ENCODE data around the gene GRIK4.
"Not testable (repeated sequence)": the region's sequence is repeated elsewhere in the genome, so short reads cannot be mapped to it uniquely, and the experiment has no call there.

The GRIK4 gene

GRCh38 chr11:120577624-120578363, 66.2 kb downstream of the GRIK4 start:
- Histone ChIP-seq H3K4me1 (ENCODE audit: control insufficient read depth, insufficient read depth, low read length) (peaks cover 21% of the 10 kb centered on the region; the same call in 1 of the 2 replicates), H3K4me3 (ENCODE audit: low read depth, low read length) (no peak overlapping the region), H3K36me3 (ENCODE audit: control insufficient read depth, insufficient read depth, low read length) (no peaks in the 10 kb centered on the region), H3K9ac (ENCODE audit: low read length) (no peak overlapping the region), H3K27ac (ENCODE audit: low read depth, low read length) (no peak overlapping the region), H3K27me3 (ENCODE audit: control insufficient read depth, insufficient read depth, low read length) (no peaks in the 10 kb centered on the region; the same call in 1 of the 2 replicates), H3K9me3 (ENCODE audit: control insufficient read depth, insufficient read depth, low read depth, low read length) (peaks cover 6% of the 10 kb centered on the region; the same call in 1 of the 2 replicates)

DNA sequence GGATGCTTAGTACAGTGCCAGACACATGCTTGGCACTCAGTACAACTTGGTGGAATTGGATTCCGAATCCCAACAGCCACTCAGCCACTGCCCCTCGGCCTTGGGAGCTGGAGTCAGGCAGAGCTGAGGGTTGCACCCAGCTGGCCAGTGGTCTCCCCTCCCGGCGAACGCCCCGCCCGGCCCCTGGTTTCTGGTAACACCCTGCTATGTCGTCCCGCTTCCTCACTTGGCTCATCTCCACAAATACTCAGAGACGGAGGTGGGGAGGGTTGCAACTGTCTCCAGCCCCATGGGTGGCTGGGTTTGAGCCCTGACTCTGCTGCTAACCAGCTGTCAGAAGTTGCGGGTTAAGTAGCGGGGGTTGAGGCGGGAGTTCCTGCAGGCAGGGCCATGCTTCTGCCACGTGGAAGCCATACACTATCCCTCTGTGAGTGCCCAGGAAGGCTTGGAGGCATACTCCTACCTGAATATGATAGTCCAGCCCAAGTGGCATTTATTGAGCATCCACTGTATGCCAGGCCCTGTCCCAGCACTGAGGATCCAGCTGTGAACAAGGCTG, 67.1 kb downstream of the GRIK4 start:
- Histone ChIP-seq H3K9me3 (ENCODE audit: control insufficient read depth, insufficient read depth, low read depth, low read length) (peaks cover 10% of the 10 kb centered on the region; the same call in 1 of the 2 replicates), H3K4me3 (ENCODE audit: low read depth, low read length) (no peak overlapping the region), H3K4me1 (ENCODE audit: control insufficient read depth, insufficient read depth, low read length) (peaks cover 21% of the 10 kb centered on the region; the same call in 1 of the 2 replicates), H3K9ac (ENCODE audit: low read length) (no peak overlapping the region), H3K27me3 (ENCODE audit: control insufficient read depth, insufficient read depth, low read length) (no peaks in the 10 kb centered on the region; the same call in 1 of the 2 replicates), H3K36me3 (ENCODE audit: control insufficient read depth, insufficient read depth, low read length) (no peaks in the 10 kb centered on the region), H3K27ac (ENCODE audit: low read depth, low read length) (no peak overlapping the region)

- Histone ChIP-seq H3K27ac (ENCODE audit: low read depth, low read length) (no peak overlapping the region), H3K4me3 (ENCODE audit: low read depth, low read length) (no peak overlapping the region), H3K9me3 (ENCODE audit: control insufficient read depth, insufficient read depth, low read depth, low read length) (peaks cover 10% of the 10 kb centered on the region; the same call in 1 of the 2 replicates), H3K36me3 (ENCODE audit: control insufficient read depth, insufficient read depth, low read length) (no peaks in the 10 kb centered on the region), H3K27me3 (ENCODE audit: control insufficient read depth, insufficient read depth, low read length) (no peaks in the 10 kb centered on the region), H3K9ac (ENCODE audit: low read length) (no peak overlapping the region), H3K4me1 (ENCODE audit: control insufficient read depth, insufficient read depth, low read length) (peaks cover 20% of the 10 kb centered on the region; the same call in 1 of the 2 replicates)
Measured at GRCh38 chr11:120579611-120580031, 68.1 kb downstream of the GRIK4 start.

GRCh38 chr11:120581313-120581712, 69.8 kb downstream of the GRIK4 start:
- H3K27ac ChIP-seq (ENCODE audit: low read depth, low read length): no peak overlapping the region
- H3K27me3 ChIP-seq (ENCODE audit: control insufficient read depth, insufficient read depth, low read length): no peaks in the 10 kb centered on the region
- H3K4me1 ChIP-seq (ENCODE audit: control insufficient read depth, insufficient read depth, low read length): peaks cover 10% of the 10 kb centered on the region; the same call in 1 of the 2 replicates
- peaks cover 10% of the 10 kb centered on the region; the same call in 1 of the 2 replicates for H3K9me3 ChIP-seq (ENCODE audit: control insufficient read depth, insufficient read depth, low read depth, low read length)
- no peak overlapping the region for H3K4me3 ChIP-seq (ENCODE audit: low read depth, low read length)
- no peaks in the 10 kb centered on the region for H3K36me3 ChIP-seq (ENCODE audit: control insufficient read depth, insufficient read depth, low read length)
- no peak overlapping the region for H3K9ac ChIP-seq (ENCODE audit: low read length)

GRCh38 chr11:120582535-120582934, 71.0 kb downstream of the GRIK4 start:
- H3K4me3 ChIP-seq (ENCODE audit: low read depth, low read length); H3K27ac ChIP-seq (ENCODE audit: low read depth, low read length); H3K27me3 ChIP-seq (ENCODE audit: control insufficient read depth, insufficient read depth, low read length): not testable (repeated sequence)

DNA sequence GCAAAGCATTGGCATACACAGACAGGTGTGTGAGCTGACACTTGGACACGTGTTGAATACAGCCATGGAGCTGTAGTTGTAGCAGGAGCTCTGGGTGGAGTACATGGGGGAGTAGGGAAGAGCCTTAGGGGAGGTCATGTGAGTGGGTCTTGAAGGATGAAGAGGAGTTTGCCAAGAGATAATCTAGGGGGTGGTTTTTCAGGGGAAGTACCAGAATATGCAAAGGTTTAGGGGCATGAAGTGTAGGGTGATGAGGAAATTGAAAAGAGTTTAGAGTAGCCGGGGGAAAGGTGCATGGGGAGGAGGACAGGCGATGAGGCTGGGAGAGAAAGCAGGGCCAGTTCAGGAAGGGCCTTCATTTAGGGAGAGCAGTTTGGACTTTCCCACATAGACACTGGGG, 74.5 kb downstream of the GRIK4 start:
- Histone ChIP-seq H3K4me1 (ENCODE audit: control insufficient read depth, insufficient read depth, low read length) (peaks cover 7% of the 10 kb centered on the region), H3K9me3 (ENCODE audit: control insufficient read depth, insufficient read depth, low read depth, low read length) (peaks cover 10% of the 10 kb centered on the region; the same call in 1 of the 2 replicates), H3K27ac (ENCODE audit: low read depth, low read length) (no peak overlapping the region), H3K9ac (ENCODE audit: low read length) (no peak overlapping the region), H3K27me3 (ENCODE audit: control insufficient read depth, insufficient read depth, low read length) (no peaks in the 10 kb centered on the region), H3K36me3 (ENCODE audit: control insufficient read depth, insufficient read depth, low read length) (no peaks in the 10 kb centered on the region), H3K4me3 (ENCODE audit: low read depth, low read length) (no peak overlapping the region)

More at GRCh38 chr11:120582535-120582934, 71.0 kb downstream of the GRIK4 start:
- H3K36me3 ChIP-seq (ENCODE audit: control insufficient read depth, insufficient read depth, low read length); H3K9ac ChIP-seq (ENCODE audit: low read length); H3K4me1 ChIP-seq (ENCODE audit: control insufficient read depth, insufficient read depth, low read length); H3K9me3 ChIP-seq (ENCODE audit: control insufficient read depth, insufficient read depth, low read depth, low read length): not testable (repeated sequence)

DNA sequence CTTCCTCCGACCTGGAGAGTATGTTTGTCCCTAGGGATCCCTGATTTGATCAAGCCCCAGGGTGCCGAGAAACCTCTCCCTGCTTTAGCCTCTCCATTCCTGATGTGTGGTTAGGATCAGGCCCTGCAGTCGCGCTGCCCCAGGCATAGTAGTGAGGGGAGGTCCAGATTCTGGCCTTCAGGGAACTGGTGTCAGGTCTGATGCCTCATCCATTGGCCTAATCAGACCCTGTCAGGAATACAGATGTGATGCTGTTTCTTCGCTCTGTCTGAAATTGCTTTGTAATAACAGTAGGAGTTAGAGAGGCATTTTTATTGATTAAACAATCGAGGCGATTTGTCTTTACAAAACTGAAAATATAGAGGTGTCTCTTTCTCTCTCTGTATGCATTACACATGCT, 75.2 kb downstream of the GRIK4 start:
- Histone ChIP-seq H3K9me3 (ENCODE audit: control insufficient read depth, insufficient read depth, low read depth, low read length) (peaks cover 10% of the 10 kb centered on the region; the same call in 1 of the 2 replicates), H3K4me1 (ENCODE audit: control insufficient read depth, insufficient read depth, low read length) (peaks cover 8% of the 10 kb centered on the region), H3K4me3 (ENCODE audit: low read depth, low read length) (no peak overlapping the region), H3K27ac (ENCODE audit: low read depth, low read length) (no peak overlapping the region), H3K36me3 (ENCODE audit: control insufficient read depth, insufficient read depth, low read length) (no peaks in the 10 kb centered on the region), H3K9ac (ENCODE audit: low read length) (no peak overlapping the region), H3K27me3 (ENCODE audit: control insufficient read depth, insufficient read depth, low read length) (no peaks in the 10 kb centered on the region)

GRCh38 chr11:120587299-120587698, 75.8 kb downstream of the GRIK4 start:
- no peak overlapping the region for H3K27ac ChIP-seq (ENCODE audit: low read depth, low read length)
- no peak overlapping the region for H3K4me3 ChIP-seq (ENCODE audit: low read depth, low read length)
- no peaks in the 10 kb centered on the region for H3K27me3 ChIP-seq (ENCODE audit: control insufficient read depth, insufficient read depth, low read length)
- H3K36me3 ChIP-seq (ENCODE audit: control insufficient read depth, insufficient read depth, low read length): no peaks in the 10 kb centered on the region
- H3K9me3 ChIP-seq (ENCODE audit: control insufficient read depth, insufficient read depth, low read depth, low read length): peaks cover 9% of the 10 kb centered on the region; the same call in 1 of the 2 replicates
- no peak overlapping the region for H3K9ac ChIP-seq (ENCODE audit: low read length)
- H3K4me1 ChIP-seq (ENCODE audit: control insufficient read depth, insufficient read depth, low read length): peaks cover 14% of the 10 kb centered on the region

DNA sequence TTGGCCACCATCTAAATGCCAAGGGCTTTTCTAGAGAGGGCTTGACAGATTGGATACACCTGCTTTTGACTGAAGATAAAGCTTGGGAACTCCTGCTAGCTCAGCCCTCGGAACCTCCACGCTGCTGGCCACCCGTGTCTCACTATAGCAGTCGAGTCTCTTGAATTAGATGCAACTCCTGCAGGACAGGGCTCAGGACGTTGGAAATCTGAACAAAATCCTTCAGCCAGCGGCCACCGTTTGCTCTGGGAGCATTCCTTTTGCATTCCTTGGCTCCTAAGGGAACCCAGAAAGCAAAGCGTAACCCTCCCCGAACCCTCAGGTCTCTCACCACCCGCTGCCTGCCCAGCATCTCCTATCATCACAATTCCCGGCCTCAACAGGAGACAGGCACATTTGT, 77.8 kb downstream of the GRIK4 start:
- no peak overlapping the region for H3K9ac ChIP-seq (ENCODE audit: low read length)
- H3K9me3 ChIP-seq (ENCODE audit: control insufficient read depth, insufficient read depth, low read depth, low read length): no peaks in the 10 kb centered on the region
- peaks cover 3% of the 10 kb centered on the region; the same call in 1 of the 2 replicates for H3K27me3 ChIP-seq (ENCODE audit: control insufficient read depth, insufficient read depth, low read length)
- H3K36me3 ChIP-seq (ENCODE audit: control insufficient read depth, insufficient read depth, low read length): no peaks in the 10 kb centered on the region
- peaks cover 17% of the 10 kb centered on the region for H3K4me1 ChIP-seq (ENCODE audit: control insufficient read depth, insufficient read depth, low read length)
- no peak overlapping the region for H3K4me3 ChIP-seq (ENCODE audit: low read depth, low read length)
- H3K27ac ChIP-seq (ENCODE audit: low read depth, low read length): no peak overlapping the region

GRCh38 chr11:120590472-120590871, 78.9 kb downstream of the GRIK4 start:
- Histone ChIP-seq H3K27ac (ENCODE audit: low read depth, low read length) (no peak overlapping the region), H3K36me3 (ENCODE audit: control insufficient read depth, insufficient read depth, low read length) (no peaks in the 10 kb centered on the region), H3K9me3 (ENCODE audit: control insufficient read depth, insufficient read depth, low read depth, low read length) (no peaks in the 10 kb centered on the region), H3K4me1 (ENCODE audit: control insufficient read depth, insufficient read depth, low read length) (peaks cover 17% of the 10 kb centered on the region), H3K9ac (ENCODE audit: low read length) (no peak overlapping the region), H3K27me3 (ENCODE audit: control insufficient read depth, insufficient read depth, low read length) (peaks cover 3% of the 10 kb centered on the region; the same call in 1 of the 2 replicates), H3K4me3 (ENCODE audit: low read depth, low read length) (no peak overlapping the region)

DNA sequence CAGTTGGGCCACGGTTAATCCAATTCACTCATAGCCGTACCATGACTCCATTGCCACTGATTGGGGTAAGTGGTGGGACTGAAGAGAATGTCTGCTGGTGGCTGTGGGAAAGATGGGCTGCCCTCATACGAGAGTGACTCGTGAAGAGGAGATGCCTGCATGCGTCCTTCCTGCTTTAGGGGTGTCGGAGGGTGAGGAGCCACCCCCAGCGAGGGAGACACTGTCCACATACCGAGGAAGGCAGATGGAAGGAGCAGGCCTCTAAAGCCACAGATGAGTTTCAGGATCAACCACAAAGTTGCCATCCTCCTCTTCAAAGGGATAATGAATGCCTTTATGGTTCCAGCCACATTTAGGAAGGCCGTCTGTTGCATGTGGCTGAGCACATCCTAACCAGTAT, 83.2 kb downstream of the GRIK4 start:
- H3K9me3 ChIP-seq (ENCODE audit: control insufficient read depth, insufficient read depth, low read depth, low read length): no peaks in the 10 kb centered on the region
- no peak overlapping the region for H3K9ac ChIP-seq (ENCODE audit: low read length)
- H3K4me1 ChIP-seq (ENCODE audit: control insufficient read depth, insufficient read depth, low read length): peaks cover 24% of the 10 kb centered on the region
- H3K36me3 ChIP-seq (ENCODE audit: control insufficient read depth, insufficient read depth, low read length): no peaks in the 10 kb centered on the region
- H3K27me3 ChIP-seq (ENCODE audit: control insufficient read depth, insufficient read depth, low read length): peaks cover 3% of the 10 kb centered on the region; the same call in 1 of the 2 replicates
- H3K4me3 ChIP-seq (ENCODE audit: low read depth, low read length): no peak overlapping the region
- H3K27ac ChIP-seq (ENCODE audit: low read depth, low read length): no peak overlapping the region
